Fibroblast of upper back skin (primary cell): Measurements from ENCODE around the gene MYL10.
A peak's percentile ranks its signal among the peaks of the same experiment; 100 is the strongest.

Experiments used
- DNase-seq: peaks from one replicate; pipeline ENCODE4 v3.0.0-alpha.2; 2013

Gene MYL10

GRCh38 chr7:101595246-101595645 lies 33.9 kb downstream of the MYL10 start:
- DNase-seq: no peak

GRCh38 chr7:101594790-101595189 lies 34.3 kb downstream of the MYL10 start:
- DNase-seq: no peak

- DNase-seq: no peak
Observed at GRCh38 chr7:101593556-101593955, 35.5 kb downstream of the MYL10 start.

GRCh38 chr7:101591504-101591903 lies 37.6 kb downstream of the MYL10 start:
- DNase-seq: no peak

GRCh38 chr7:101590663-101591435 lies 38.2 kb downstream of the MYL10 start:
- DNase-seq: no peak

- DNase-seq: no peak
Observed at GRCh38 chr7:101589976-101590662, 39.0 kb downstream of the MYL10 start.

- DNase-seq: no peak
Observed at GRCh38 chr7:101589052-101589451, 40.0 kb downstream of the MYL10 start.

GRCh38 chr7:101588131-101588935 lies 40.8 kb downstream of the MYL10 start:
- peak; percentile 21 for DNase-seq

- DNase-seq: no peak
Observed at GRCh38 chr7:101586906-101587677, 42.0 kb downstream of the MYL10 start.

- no peak for DNase-seq
Observed at GRCh38 chr7:101586078-101586905, 42.8 kb downstream of the MYL10 start.

GRCh38 chr7:101582971-101583370 lies 46.1 kb downstream of the MYL10 start:
- DNase-seq: no peak

- no peak for DNase-seq
Observed at GRCh38 chr7:101581891-101582290, 47.2 kb downstream of the MYL10 start.

- no peak for DNase-seq
Observed at GRCh38 chr7:101580596-101580995, 48.5 kb downstream of the MYL10 start.

GRCh38 chr7:101578552-101578951 lies 50.5 kb downstream of the MYL10 start:
- no peak for DNase-seq

- no peak for DNase-seq
Observed at GRCh38 chr7:101576998-101577397, 52.1 kb downstream of the MYL10 start.

GRCh38 chr7:101575721-101576120 lies 53.4 kb downstream of the MYL10 start:
- DNase-seq: no peak

- DNase-seq: no peak
Observed at GRCh38 chr7:101575168-101575567, 53.9 kb downstream of the MYL10 start.

GRCh38 chr7:101572156-101572555 lies 56.9 kb downstream of the MYL10 start:
- DNase-seq: no peak

GRCh38 chr7:101567230-101567629 lies 61.9 kb downstream of the MYL10 start:
- no peak for DNase-seq

GRCh38 chr7:101565601-101566209 lies 63.4 kb downstream of the MYL10 start:
- DNase-seq: no peak

- no peak for DNase-seq
Observed at GRCh38 chr7:101564778-101565211, 64.3 kb downstream of the MYL10 start.
